Muscle layer of colon (tissue), 2 donors: Measurements from ENCODE around the gene TMEM39B.
A peak's percentile ranks its signal among the peaks of the same experiment; 100 is the strongest.

ENCODE experiments used
- H3K27ac ChIP-seq: one replicate; pipeline ENCODE4 v1.7.0; 2013; ENCODE audit warnings: low read depth, mild to moderate bottlenecking, low read length, moderate library complexity
- H3K27me3 ChIP-seq, 2 donors: one replicate each; pipeline ENCODE4 v1.7.0; 2013; ENCODE audit warnings: low read length in 2 of 2, mild to moderate bottlenecking in 2 of 2; ENCODE audit not compliant: insufficient read depth in 2 of 2, control insufficient read depth in 1 of 2
- H3K36me3 ChIP-seq: one replicate; pipeline ENCODE4 v1.7.0; 2013; ENCODE audit warnings: mild to moderate bottlenecking, low read length; ENCODE audit not compliant: insufficient read depth
- H3K4me1 ChIP-seq: one replicate; pipeline ENCODE4 v1.7.0; 2013; ENCODE audit warnings: mild to moderate bottlenecking, low read length; ENCODE audit not compliant: insufficient read depth
- H3K4me3 ChIP-seq, 2 donors: one replicate each; pipeline ENCODE4 v1.7.0; 2013; ENCODE audit warnings: low read length in 2 of 2, low read depth in 1 of 2, mild to moderate bottlenecking in 1 of 2, moderate library complexity in 1 of 2
- H3K9ac ChIP-seq: one replicate; pipeline ENCODE4 v1.7.0; 2013; ENCODE audit warnings: low read length
- H3K9me3 ChIP-seq: one replicate; pipeline ENCODE4 v1.7.0; 2013; ENCODE audit warnings: mild to moderate bottlenecking, low read length
- donor health status: abdominal sarcoma.
- donor health status: Adenocarcinoma of cecum.

Gene TMEM39B

DNA sequence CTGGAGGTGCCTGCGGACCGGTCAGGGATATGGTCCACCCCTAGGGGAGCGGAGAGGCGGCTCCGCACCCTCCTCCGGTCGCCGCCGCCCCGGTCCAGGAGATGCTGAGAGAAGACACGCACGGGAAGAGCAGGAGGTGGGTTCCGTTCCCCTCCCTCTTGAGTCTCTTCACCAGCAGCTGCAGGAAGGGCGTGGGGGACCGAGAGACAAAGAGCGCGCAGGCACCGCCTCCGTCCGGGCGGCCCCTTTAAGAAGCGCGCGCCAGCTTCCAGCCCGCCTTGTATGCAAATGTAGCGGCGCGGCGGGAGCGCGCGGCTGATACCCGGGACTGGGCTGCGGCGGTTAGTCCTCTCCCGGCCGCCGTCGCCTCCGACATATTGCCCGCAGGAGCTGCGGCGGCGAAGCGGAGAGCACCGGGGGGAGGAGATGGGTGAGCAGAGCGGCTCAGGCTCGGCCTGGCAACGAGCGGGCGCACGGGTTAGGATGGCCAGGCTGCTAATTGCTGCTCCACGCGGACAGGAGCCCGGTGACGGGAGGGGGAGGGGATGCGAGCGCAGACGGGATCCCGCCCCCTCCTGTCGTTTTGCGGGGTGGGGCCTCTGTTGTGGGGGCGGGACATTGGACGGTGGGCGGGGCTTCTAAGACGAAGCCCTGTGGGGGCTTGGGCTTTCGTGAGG lies at the start of gene TMEM39B:
TMEM39B (plus strand) TSS at position 318 of the 677 bp plus-strand sequence; CDS start at position 427, 109 bp downstream.
- Histone ChIP-seq H3K27me3 (no peaks in the 10 kb centered on the region), H3K4me3 (peak within 1 kb of the TSS; percentile 84 to 94)

DNA sequence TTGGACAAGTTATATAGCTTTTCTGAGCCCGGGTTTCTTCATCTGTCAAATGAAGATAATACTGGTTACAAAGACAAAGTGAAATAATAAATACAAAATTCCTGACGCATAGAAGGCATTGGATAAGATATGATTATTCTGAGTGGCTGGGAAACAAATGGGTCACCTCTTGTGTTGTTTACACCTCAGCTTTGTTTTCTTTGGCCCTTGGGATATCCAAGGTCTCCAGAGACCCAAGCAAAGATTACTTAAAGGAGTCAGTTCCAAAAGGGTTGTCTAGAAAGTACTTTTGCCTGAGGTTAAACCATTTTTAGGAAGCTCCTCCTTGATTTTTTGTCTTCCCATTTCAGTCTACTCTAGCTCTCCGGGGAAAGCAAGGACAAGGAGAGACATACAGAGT lies 49.4 kb upstream of the TMEM39B start:
- Histone ChIP-seq H3K4me3 (no peak overlapping the region), H3K27me3 (no peaks in the 10 kb centered on the region), H3K4me1 (peaks cover 11% of the 10 kb centered on the region), H3K9ac (no peak overlapping the region), H3K27ac (no peak overlapping the region), H3K9me3 (no peaks in the 10 kb centered on the region), H3K36me3 (no peaks in the 10 kb centered on the region)

More for the DNA sequence above, at the start of gene TMEM39B:
- peak within 1 kb of the TSS; percentile 97 for H3K27ac ChIP-seq
- H3K9me3 ChIP-seq: no peaks in the 10 kb centered on the region
- peaks cover 18% of the 10 kb centered on the region for H3K36me3 ChIP-seq
- peak within 1 kb of the TSS; percentile 49 for H3K9ac ChIP-seq
- peaks cover 13% of the 10 kb centered on the region for H3K4me1 ChIP-seq

DNA sequence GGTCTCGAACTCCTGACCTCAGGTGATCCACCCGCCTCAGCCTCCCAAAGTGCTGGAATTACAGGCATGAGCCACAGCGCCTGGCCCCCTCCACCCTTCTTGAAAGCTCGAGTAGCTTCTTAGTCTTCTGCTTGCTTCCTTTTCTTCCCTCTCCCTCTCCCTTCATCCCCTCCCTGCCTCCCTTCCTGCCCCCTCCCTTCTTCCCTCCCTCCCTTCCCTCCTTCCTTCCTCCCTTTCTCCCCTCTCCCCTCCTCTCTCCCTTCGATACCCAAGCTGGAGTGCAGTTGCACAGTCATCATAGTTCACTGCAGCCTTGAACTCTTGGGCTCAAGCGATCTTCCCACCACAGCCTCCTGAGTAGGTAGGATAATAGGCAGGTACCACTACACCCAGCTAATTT lies 47.2 kb upstream of the TMEM39B start:
- Histone ChIP-seq H3K36me3 (no peaks in the 10 kb centered on the region), H3K4me1 (peaks cover 9% of the 10 kb centered on the region), H3K27ac (no peak overlapping the region), H3K4me3 (no peak overlapping the region), H3K27me3 (no peaks in the 10 kb centered on the region), H3K9me3 (no peaks in the 10 kb centered on the region), H3K9ac (no peak overlapping the region)

GRCh38 chr1:32028746-32029145 lies 44.0 kb upstream of the TMEM39B start:
- Histone ChIP-seq H3K4me3 (no peak overlapping the region), H3K27ac (no peak overlapping the region), H3K4me1 (peaks cover 16% of the 10 kb centered on the region)

DNA sequence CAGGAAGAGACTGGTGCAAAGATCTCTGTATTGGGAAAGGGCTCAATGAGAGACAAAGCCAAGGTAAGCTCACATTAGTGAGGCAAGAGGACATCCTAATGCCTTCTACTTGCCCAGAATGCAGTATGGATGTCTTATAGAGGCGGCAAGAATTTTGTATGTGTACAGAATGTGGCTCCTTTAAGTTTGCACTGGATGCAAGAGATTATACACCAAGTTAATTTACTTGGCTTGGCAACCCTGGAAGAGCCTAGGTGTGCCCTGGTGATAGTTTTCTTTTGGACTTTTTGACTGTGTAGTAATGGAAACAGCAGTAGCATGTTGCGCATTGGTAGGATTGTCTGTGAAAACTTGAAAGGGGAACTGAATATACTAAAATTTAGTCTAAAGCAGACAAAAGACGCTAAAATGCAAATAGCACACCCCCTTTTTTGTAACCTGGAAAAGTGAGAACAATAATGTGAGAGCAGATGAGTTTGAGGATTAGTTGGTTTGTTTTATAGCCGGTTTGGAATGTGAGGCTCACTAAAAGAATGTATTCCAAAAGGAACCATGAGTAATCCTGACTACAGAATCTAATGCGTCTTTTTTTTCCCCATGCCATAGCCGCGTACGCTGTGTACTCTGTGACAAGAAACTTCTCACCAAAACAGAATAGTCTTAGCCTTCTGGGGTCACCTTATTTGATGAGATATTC lies 41.0 kb upstream of the TMEM39B start:
- peak overlapping the region; percentile 10 for H3K27ac ChIP-seq
- H3K9ac ChIP-seq: no peak overlapping the region
- H3K9me3 ChIP-seq: no peaks in the 10 kb centered on the region
- H3K4me1 ChIP-seq: peaks cover 16% of the 10 kb centered on the region
- H3K4me3 ChIP-seq: no peak overlapping the region
- no peaks in the 10 kb centered on the region for H3K27me3 ChIP-seq
- H3K36me3 ChIP-seq: peaks cover 28% of the 10 kb centered on the region

More at GRCh38 chr1:32028746-32029145, 44.0 kb upstream of the TMEM39B start:
- Histone ChIP-seq H3K9me3 (no peaks in the 10 kb centered on the region), H3K9ac (no peak overlapping the region), H3K27me3 (no peaks in the 10 kb centered on the region), H3K36me3 (peaks cover 11% of the 10 kb centered on the region)

DNA sequence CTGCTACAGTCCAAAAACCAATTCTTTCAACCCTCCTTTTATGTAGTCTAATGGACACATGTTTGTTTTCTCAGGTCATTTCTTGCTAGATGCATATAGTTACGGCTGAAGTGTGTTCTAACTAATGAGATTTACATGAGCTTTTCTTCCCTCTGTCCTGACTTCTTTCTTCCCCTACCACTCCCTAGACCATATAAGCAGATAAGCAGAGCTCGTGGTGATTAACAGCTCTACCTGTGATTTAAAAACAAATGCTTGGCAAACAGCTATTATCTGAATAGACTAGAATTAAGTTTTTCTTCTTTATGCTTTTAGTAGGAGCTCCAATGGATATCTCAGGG lies 40.5 kb upstream of the TMEM39B start:
- Histone ChIP-seq H3K4me3 (no peak overlapping the region), H3K27me3 (no peaks in the 10 kb centered on the region), H3K9me3 (no peaks in the 10 kb centered on the region), H3K9ac (no peak overlapping the region), H3K27ac (peak overlapping the region; percentile 10), H3K36me3 (peaks cover 33% of the 10 kb centered on the region), H3K4me1 (peaks cover 16% of the 10 kb centered on the region)

- no peak overlapping the region for H3K4me3 ChIP-seq
- no peak overlapping the region for H3K9ac ChIP-seq
- H3K27ac ChIP-seq: no peak overlapping the region
- peaks cover 60% of the 10 kb centered on the region for H3K36me3 ChIP-seq
- H3K4me1 ChIP-seq: peaks cover 12% of the 10 kb centered on the region
- no peaks in the 10 kb centered on the region for H3K9me3 ChIP-seq
- no peaks in the 10 kb centered on the region for H3K27me3 ChIP-seq
Observed at GRCh38 chr1:32035119-32035518, 37.6 kb upstream of the TMEM39B start.

DNA sequence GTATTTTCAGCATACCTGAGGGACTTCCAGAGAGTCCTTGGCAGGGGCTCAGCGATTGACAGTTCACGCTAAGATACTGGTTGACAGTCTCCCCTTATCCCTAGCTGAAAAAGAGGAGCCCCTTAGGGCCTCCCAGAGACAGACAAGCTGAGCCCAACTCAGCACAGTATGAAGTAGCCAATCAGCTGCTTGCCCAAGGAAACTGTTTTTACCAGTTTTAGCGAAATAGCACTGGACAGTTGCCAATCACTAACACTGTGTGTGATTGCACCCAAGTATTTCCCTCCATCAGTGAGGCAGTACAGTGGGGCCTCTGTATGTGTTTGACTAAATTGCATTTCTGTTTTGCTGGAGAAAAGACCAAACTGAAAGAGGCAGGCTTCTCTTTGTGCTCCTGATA lies 32.0 kb upstream of the TMEM39B start:
- H3K9ac ChIP-seq: no peak overlapping the region
- H3K36me3 ChIP-seq: peaks cover 66% of the 10 kb centered on the region
- no peaks in the 10 kb centered on the region for H3K9me3 ChIP-seq
- no peaks in the 10 kb centered on the region for H3K4me1 ChIP-seq
- H3K4me3 ChIP-seq: no peak overlapping the region
- no peak overlapping the region for H3K27ac ChIP-seq
- no peaks in the 10 kb centered on the region for H3K27me3 ChIP-seq

DNA sequence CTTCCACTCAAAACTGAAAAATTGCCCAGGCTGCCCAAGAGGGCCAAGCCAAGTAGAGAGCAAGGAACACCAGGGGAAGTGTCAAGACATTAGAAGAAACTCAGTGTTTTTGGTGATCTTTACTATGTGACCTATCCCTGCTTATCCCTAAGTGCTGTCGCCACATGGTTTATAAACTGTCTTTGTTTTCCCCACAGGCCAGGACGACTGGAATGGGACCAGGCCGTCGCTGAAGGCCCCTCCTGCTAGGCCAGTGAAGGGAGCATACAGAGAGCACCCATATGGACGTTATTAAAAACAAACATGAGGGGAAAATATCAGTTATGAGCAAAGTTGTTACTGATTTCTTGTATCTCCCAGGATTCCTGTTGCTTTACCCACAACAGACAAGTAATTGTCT lies 30.4 kb upstream of the TMEM39B start:
- Histone ChIP-seq H3K27ac (no peak overlapping the region), H3K27me3 (no peaks in the 10 kb centered on the region), H3K9me3 (no peaks in the 10 kb centered on the region), H3K4me1 (no peaks in the 10 kb centered on the region), H3K4me3 (no peak overlapping the region), H3K36me3 (peaks cover 55% of the 10 kb centered on the region), H3K9ac (no peak overlapping the region)

- Histone ChIP-seq H3K9ac (no peak overlapping the region), H3K27me3 (no peaks in the 10 kb centered on the region), H3K36me3 (peaks cover 50% of the 10 kb centered on the region)
Observed at GRCh38 chr1:32044234-32044633, 28.5 kb upstream of the TMEM39B start.

GRCh38 chr1:32045772-32046171 lies 27.0 kb upstream of the TMEM39B start:
- Histone ChIP-seq H3K4me1 (no peaks in the 10 kb centered on the region), H3K9me3 (no peaks in the 10 kb centered on the region), H3K27me3 (no peaks in the 10 kb centered on the region), H3K9ac (no peak overlapping the region), H3K4me3 (no peak overlapping the region), H3K36me3 (peaks cover 35% of the 10 kb centered on the region), H3K27ac (no peak overlapping the region)

More at GRCh38 chr1:32044234-32044633, 28.5 kb upstream of the TMEM39B start:
- Histone ChIP-seq H3K4me1 (no peaks in the 10 kb centered on the region), H3K27ac (no peak overlapping the region), H3K4me3 (no peak overlapping the region), H3K9me3 (no peaks in the 10 kb centered on the region)

DNA sequence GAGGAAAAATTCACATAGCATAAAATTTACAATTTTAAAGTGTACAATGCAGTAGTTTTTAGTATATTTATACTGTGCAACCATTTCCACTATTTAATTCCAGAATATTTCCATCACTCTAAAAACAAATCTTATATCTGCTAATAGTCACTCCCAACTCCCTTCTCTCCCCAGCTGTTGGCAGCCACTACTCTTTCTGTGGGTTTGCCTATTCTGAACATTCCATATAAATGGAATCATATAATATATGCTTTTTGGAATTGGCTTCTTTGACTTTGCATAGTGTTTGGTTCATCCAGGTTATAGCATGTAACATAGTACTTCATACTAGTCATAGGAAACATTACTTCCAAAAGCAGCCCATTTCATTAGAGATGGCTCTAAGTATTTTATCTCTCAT lies 25.0 kb upstream of the TMEM39B start:
- Histone ChIP-seq H3K27me3 (no peaks in the 10 kb centered on the region), H3K36me3 (peaks cover 34% of the 10 kb centered on the region), H3K27ac (no peak overlapping the region), H3K9ac (no peak overlapping the region), H3K4me1 (no peaks in the 10 kb centered on the region), H3K9me3 (no peaks in the 10 kb centered on the region), H3K4me3 (no peak overlapping the region)
